OCI-M2 (cell line): ENCODE results near the gene ESRP2.

Experiments used
- DNase-seq: peaks from one replicate; lab custom pipeline; 2025; ENCODE audit not compliant: unreplicated experiment; lab: John Stamatoyannopoulos, UW

The ESRP2 gene

DNA sequence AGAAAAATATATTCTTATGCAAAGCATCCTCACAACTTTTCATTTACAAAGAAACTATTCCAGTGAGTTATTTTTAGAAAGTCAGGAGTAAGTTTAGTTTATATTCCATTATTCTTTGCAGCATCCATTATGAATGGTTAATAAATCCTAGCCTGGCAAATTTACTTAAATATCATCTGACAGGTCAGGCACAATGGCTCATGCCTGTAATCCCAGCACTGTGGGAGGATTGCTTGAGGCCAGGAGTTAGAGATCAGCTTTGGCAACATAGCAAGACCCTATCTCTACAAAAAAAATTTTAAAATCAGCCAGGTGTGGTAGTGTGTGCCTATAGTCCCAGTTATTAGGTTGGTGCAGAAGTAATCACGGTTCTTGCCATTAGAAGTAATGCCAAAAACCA is 12.9 kb downstream of the ESRP2 start:
- no peak for DNase-seq

DNA sequence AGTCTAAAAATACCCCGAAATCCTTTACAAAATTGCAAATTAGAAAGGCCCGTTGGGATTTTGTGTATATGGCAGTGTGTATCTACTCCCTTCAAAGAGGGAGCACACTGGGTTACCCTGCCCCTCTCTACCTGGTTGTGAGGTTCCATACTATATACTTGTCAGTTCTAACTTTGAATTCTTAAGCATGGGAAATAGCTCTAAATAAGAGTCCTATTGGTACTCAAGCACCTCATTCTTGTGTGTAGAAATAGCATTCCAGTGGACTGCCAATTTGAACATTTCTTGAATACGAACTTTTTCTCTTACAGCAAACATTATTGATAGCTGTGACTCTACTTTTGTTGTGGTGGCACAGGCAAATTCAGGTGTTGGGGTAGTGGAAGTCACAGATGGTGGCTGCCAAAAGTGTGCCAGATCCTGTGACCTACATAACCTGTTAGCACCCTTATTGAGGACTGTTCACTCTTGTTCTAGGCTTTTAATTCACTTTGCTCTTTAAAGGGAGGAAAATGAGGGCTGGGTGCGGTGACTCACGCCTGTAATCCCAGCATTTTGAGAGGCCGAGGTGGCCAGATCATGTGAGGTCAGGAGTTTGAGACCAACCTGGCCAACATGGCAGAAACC is 16.1 kb downstream of the ESRP2 start:
- DNase-seq, result no peak

DNA sequence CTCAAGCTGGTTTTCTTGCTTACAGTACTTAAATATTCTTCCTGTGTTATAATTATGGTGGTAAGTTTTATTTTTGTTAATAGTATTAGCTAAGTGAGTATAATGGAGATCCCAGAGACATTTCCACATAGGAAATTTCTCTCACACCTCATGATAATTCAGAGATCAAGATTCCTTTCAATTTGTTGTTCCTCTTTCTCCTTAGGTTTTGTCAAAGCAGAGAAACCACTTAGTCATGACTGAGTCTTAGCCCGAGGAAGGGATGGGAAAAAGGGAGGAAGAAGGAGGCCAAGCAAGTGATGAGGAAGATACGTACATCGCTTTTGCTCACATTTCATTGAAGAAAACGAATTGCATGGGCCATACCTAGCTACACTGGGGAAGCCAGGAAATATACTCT is 18.4 kb downstream of the ESRP2 start:
- DNase-seq, result no peak

DNA sequence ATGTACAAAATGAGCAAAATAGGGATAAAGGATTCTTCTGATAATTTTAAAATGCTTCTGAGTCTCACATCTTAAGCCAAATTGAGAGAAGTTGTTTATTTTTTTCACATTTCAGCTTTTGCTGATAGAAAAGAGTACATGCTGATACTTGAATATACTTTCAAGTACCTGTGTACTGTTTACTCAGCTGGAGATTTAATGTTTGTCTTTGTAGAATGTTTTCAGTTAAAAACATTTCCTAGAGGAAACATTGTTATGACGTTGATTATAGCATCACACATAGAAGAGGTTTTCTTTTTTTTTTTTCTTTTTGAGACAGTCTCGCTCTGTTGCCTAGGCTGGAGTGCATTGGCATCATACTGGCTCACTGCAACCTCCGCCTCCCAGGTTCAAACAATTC is 19.7 kb downstream of the ESRP2 start:
- no peak for DNase-seq

DNA sequence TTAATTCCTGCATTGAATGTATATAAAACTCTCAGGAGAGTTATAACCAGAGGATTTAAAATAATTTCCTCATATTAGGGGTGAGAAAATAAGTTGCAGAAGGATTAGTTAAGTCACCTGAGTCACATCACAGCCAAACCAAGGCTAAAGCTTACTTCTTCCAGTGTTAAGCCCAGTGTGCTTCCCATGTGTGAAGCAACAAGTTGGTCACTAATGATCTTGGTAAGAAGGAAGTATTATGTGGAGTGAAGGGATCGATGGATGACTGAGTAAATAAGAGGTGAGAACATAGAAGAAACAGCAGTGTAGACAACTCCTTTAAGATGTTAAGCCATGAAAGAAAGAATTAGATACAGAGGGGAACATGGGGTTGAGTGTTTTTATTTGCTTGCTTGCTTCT is 20.6 kb downstream of the ESRP2 start:
- no peak for DNase-seq

DNA sequence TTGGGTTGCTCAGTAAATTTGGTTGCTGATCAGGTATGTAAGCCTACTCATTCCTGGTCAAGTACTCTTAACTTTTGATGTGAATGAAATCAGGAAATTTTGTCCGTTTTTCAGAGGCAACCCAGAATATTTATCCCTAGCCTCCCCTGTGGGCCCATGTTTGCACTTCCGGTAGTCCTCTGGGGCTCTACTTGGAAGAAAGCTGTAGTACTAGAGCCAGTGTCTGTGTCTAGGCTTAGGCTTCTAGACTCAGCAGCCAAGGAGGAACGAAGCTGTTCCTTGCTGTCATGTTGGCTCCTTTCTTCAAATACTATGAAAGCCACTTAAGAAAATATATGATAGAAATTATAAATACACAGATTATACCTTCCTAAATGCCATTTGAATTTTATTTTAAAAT is 21.2 kb downstream of the ESRP2 start:
- DNase-seq, result no peak

DNA sequence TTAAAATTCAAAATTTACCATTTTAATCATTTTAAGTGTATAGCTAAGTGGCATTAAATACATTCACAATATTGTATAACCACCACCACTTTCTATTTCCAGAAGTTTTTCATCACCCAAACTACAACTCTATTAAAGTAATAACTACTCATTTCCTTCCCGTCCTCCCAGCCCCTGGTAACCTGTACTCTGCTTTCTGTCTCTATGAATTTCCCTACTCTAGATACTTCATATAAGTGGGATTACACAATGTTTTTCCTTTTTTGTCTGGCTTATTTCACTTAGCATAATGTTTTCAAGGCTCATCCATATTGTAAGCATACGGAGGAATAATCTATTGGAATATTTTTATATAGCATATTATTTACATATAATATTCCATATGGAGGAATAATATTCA is 29.7 kb downstream of the ESRP2 start:
- DNase-seq, result no peak

DNA sequence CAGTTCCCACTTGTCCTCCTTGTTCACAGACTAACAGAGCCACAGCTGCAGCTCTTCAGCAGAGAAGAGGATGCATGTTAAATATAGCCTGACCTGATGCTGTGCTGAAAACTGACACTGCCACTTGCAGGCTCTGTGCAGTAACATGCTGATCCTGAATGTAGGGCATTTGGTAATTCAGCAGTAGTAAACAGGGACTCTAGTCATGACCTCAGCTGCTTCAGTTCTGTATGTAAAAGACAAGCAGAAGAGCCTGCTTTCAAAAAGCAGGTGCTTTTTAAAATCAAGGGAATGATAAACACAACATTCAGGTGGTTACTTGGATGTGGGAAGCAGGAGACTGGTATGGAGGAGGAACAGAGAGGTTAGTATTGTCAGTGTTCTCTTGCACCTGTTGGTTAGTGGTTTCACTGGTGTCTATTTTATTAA is 33.8 kb downstream of the ESRP2 start:
- DNase-seq, result no peak

DNA sequence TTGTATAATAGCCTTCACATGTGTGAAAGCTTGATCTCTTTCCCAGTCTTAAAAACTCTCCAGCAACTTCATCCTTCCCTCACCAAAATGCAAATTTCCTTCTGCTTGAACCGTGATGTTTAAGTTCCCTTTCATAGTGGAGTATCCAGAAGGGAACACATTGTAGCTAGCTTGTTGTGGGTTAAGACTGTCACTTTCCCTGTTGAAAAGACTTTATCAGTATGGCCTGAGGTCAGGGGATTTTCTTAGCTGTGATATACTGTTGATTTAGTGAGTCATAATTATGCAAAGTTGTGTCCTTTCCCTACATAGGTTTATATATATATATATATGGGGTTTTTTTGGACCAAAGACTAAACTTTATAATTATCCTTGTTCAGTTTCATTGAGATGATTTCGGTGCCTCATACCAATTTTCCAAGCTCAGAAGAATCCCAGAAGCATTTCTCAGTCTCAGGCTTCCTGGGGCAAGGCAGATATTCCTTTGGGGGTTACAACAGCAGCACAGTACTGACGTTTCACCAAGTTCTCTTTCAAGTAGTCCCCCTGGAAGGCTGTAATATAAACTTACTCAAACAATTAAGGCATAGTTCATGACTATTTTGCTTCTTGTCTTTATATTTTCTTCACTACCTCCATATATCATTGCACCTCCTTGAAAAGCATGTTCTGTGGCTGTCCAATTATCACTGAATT is 35.7 kb downstream of the ESRP2 start:
- DNase-seq, result no peak

DNA sequence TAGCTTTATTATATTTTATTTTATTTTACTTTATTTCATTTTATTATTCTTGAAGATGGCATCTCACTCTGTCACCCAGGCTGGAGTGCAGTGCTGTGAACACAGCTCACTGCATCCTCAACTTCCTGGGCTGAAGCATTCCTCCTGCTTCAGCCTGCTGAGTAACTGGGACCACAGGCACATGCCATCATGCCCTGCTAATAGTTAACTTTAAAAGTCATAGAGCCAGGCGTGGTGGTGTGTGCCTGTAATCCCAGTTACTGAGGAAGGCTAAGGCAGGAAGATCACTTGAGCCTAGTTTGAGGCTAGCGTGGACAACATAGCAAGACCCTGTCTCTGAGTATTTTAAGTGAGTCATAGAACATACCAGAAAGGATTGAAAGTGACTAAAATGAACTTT is 38.7 kb downstream of the ESRP2 start:
- no peak for DNase-seq

DNA sequence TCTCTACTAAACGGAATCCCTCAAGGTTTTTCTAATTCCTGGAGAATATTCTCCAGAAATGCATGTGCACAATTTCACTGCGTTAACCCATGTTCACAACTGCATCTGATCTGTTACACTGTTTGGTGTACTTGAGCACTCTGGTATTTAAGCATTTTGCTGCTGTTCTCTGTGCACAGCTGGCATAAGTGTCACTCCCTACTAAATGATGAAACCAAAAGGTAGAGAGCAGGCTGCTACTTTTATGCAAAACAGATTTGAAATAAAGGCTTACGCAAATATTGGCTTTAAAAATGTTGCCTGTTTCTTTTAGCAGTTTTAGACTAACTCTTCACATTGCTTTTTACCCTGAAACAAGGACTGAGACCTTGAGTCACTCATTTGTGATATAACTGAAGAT is 41.7 kb downstream of the ESRP2 start:
- no peak for DNase-seq

DNA sequence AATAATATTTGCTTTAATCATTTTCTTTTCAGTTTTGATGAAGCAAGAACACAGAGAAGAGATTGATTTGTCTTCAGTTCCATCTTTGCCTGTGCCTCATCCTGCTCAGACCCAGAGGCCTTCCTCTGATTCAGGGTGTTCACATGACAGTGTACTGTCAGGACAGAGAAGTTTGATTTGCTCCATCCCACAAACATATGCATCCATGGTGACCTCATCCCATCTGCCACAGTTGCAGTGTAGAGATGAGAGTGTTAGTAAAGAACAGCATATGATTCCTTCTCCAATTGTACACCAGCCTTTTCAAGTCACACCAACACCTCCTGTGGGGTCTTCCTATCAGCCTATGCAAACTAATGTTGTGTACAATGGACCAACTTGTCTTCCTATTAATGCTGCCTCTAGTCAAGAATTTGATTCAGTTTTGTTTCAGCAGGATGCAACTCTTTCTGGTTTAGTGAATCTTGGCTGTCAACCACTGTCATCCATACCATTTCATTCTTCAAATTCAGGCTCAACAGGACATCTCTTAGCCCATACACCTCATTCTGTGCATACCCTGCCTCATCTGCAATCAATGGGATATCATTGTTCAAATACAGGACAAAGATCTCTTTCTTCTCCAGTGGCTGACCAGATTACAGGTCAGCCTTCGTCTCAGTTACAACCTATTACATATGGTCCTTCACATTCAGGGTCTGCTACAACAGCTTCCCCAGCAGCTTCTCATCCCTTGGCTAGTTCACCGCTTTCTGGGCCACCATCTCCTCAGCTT is 45.0 kb downstream of the ESRP2 start:
- DNase-seq, result no peak

DNA sequence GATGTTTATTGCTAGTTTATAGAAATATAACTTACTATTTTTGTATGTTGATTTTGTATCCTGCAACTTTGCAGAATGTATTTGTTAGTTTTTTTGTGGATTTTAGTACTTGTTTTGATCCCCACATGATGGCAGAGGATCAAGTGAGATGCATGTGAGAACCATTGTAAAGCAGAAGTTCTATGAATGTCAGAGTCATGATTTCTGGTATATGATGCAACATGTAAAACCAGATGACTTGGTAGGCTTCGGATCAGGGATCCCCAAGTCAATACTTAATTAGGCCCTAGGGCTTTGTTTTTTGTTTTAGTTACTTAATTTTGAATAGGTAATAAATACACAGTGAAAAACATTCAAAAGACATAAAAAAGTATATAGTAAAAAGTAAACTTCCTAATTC is 45.8 kb downstream of the ESRP2 start:
- DNase-seq, result no peak

DNA sequence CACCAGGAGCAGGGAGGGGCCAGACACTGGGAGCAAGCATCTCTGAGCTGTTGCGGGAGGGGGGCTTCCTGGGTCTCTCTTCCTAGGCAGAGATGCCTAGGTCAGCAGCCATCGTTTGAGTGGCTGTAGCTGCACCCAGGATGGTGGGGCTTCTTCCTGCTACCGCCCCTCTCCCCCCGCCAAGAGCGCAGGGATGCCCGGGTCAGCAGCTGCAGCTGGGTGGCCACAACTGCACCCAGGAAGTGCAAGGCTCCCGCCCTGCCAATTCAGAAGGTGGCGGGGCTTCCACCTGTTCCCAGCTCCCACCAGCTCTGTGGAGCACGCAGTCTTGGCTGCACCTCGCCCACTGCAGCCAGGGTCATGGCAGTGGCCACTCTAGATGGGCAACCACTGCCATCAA is 47.8 kb downstream of the ESRP2 start:
- no peak for DNase-seq

DNA sequence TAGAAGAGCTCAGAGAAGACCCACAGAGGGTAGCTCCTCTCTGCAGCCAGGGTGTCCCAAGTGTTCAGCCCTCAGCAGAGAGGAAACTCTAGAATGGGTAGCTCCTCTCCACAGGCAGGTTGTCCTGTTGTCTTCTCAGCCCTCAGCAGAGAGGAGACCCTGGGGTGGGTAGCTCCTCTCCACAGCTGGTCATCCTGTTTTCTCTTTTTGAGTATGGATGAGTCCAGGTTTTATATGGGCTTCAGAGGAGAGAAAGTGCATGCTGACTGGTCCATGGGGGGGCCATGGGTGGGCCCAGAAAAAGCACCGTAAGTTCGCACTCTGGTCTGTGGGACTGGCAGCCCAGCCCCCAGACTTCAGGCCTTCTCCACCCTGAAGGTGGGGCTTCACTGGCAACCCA is 48.4 kb downstream of the ESRP2 start:
- no peak for DNase-seq

DNA sequence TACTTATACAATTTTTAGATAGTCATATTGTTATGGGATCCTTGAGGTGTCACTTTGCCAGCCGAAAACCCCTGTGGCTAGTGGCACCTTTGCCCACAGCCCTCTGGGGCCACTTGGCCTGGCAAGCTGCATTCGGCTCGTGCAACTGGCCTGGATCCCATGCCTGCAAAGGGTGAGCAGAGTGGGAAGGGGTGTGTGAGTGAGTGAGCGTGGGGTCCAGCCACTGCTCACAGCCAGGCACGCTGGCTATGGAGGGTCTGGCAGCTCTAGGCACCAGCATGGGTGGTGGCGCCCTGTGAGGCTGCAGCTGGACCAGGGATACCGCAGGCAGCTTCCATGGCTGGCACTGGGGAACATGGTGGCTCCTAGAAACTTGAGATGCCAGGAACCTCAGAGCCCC is 49.0 kb downstream of the ESRP2 start:
- DNase-seq, result no peak

DNA sequence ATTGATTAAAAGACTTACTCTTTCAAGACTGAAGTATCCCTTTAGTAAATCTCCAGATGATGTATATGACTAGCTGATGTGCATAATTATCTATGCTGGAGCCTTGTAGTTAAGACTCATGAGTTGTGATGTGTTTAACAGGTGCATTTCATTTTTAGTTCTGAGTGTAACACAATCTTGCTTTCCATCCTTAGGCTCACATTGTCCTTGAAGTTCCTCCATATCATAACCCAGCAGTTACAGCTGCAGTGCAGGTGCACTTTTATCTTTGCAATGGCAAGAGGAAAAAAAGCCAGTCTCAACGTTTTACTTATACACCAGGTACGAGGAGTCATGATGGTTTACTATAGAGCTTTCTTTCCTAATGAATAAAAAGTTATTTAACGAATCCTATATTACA is 52.9 kb downstream of the ESRP2 start:
- no peak for DNase-seq

DNA sequence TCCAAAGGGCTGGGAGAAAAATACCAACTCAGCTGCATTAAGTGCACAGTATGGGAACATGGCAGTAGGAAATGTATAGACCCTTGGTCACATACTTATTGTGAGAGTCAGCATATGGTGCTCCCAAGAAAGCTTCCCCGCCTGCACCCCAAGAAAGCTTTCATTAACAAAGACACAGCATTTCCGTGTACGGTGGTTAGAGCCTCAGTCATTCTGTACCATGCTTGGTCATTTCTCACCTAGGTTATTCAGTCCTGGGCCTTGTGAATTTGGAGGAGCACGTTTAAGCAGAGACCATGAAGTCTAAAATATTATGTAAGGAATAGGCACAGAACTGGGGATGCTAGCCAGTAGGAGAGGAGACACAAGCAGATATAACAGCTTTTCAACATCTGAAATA is 56.1 kb downstream of the ESRP2 start:
- DNase-seq, result no peak

DNA sequence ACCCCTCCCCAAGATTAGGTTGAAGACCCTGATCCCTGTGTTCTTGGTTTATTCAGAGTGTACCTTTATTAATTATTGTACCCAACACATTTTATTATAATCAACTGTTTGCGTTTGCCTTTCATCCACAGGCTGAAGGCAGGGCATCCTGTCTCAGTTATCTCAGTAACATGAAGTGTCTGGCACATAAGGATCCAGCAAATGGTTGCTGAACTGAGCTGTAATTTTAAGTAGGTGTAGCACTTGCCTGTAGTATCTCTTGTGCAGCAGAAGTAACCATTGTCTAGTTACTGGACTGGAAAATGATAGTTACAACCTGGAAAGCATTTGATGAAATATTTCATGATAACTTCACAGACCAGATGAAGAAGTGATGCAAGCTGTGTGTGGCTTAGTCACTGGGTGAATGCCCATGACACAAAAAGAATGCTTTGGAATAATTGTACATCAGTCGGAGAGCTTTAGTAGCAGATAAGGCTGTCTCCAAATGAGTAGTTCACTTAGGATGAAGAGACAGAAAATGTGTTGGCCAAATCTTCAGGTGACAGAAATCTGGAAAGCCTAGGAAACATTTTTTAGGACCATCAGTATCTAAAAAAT is 56.6 kb downstream of the ESRP2 start:
- DNase-seq, result no peak
